H9 (cell line): ENCODE results near the gene ZNF555. TPM values are rescaled to one million over a fixed set of nuclear protein-coding genes. Genes with fewer than 3 reads are reported as not detected.

ENCODE experiments used
- DNase-seq: peaks from one replicate; pipeline ENCODE4 v3.0.0-alpha.2; 2017
- H2AFZ ChIP-seq: one replicate; pipeline ENCODE4 v1.6.1; 2013; ENCODE audit warnings: mild to moderate bottlenecking, low read length, control low read depth, moderate library complexity
- H2AK5ac ChIP-seq: 2 replicates; pipeline ENCODE4 v1.6.1; 2013; ENCODE audit warnings: low read length, control low read depth, mixed read lengths; ENCODE audit not compliant: insufficient read length
- H2BK120ac ChIP-seq: one replicate; pipeline ENCODE4 v1.6.1; 2013; ENCODE audit warnings: low read depth, mild to moderate bottlenecking, low read length, control low read depth, inconsistent platforms; ENCODE audit not compliant: poor library complexity, severe bottlenecking
- H2BK12ac ChIP-seq: 2 replicates; pipeline ENCODE4 v1.6.1; 2013; ENCODE audit warnings: low read length, control low read depth, mixed read lengths, low read depth; ENCODE audit not compliant: insufficient read length
- H2BK15ac ChIP-seq: 2 replicates; pipeline ENCODE4 v1.6.1; 2013; ENCODE audit warnings: low read depth, low read length, control low read depth
- H2BK20ac ChIP-seq: one replicate; pipeline ENCODE4 v1.6.1; 2013; ENCODE audit warnings: low read depth, mild to moderate bottlenecking, low read length, control low read depth, inconsistent platforms; ENCODE audit not compliant: poor library complexity, severe bottlenecking
- H2BK5ac ChIP-seq: 2 replicates; pipeline ENCODE4 v1.6.1; 2013; ENCODE audit warnings: low read length, control low read depth, mixed read lengths; ENCODE audit not compliant: insufficient read length
- H3K14ac ChIP-seq: 2 replicates; pipeline ENCODE4 v1.6.1; 2013; ENCODE audit warnings: low read length, control low read depth; ENCODE audit not compliant: insufficient read depth
- H3K18ac ChIP-seq: 2 replicates; pipeline ENCODE4 v1.6.1; 2013; ENCODE audit warnings: low read depth, mild to moderate bottlenecking, mixed read lengths, low read length, control low read depth; ENCODE audit not compliant: insufficient read length
- H3K23ac ChIP-seq: 2 replicates; pipeline ENCODE4 v1.6.1; 2013; ENCODE audit warnings: low read length, control low read depth, mixed read lengths, low read depth; ENCODE audit not compliant: insufficient read length
- H3K23me2 ChIP-seq: 2 replicates; pipeline ENCODE4 v1.6.1; 2013; ENCODE audit warnings: low read depth, mild to moderate bottlenecking, mixed read lengths, low read length, control low read depth; ENCODE audit not compliant: insufficient read length, poor library complexity, severe bottlenecking
- H3K27ac ChIP-seq: 2 replicates; pipeline ENCODE4 v1.5.1; 2013; ENCODE audit warnings: low read length, control low read depth, mixed read lengths, low read depth; ENCODE audit not compliant: insufficient read length
- H3K27me3 ChIP-seq: 2 replicates; pipeline ENCODE4 v1.6.1; 2013; ENCODE audit warnings: low read length, control low read depth, inconsistent platforms; ENCODE audit not compliant: insufficient read depth
- H3K4ac ChIP-seq: 2 replicates; pipeline ENCODE4 v1.6.1; 2013; ENCODE audit warnings: low read depth, mild to moderate bottlenecking, control low read depth, inconsistent platforms, low read length, moderate library complexity
- H3K4me1 ChIP-seq: 2 replicates; pipeline ENCODE4 v1.6.1; 2013; ENCODE audit warnings: low read length, control low read depth, inconsistent platforms; ENCODE audit not compliant: insufficient read depth
- H3K4me2 ChIP-seq: 2 replicates; pipeline ENCODE4 v1.6.1; 2013; ENCODE audit warnings: low read length, control low read depth, mixed read lengths; ENCODE audit not compliant: insufficient read length, insufficient read depth
- H3K56ac ChIP-seq: 2 replicates; pipeline ENCODE4 v1.6.1; 2013; ENCODE audit warnings: low read depth, mild to moderate bottlenecking, mixed read lengths, low read length, control low read depth; ENCODE audit not compliant: insufficient read length
- H3K79me1 ChIP-seq: 2 replicates; pipeline ENCODE4 v1.6.1; 2013; ENCODE audit warnings: low read depth, mild to moderate bottlenecking, moderate library complexity, low read length, control low read depth, inconsistent platforms; ENCODE audit not compliant: insufficient read depth, poor library complexity, severe bottlenecking
- H3K79me2 ChIP-seq: 2 replicates; pipeline ENCODE4 v1.6.1; 2013; ENCODE audit warnings: low read length, control low read depth, inconsistent platforms; ENCODE audit not compliant: insufficient read depth
- H3K9ac ChIP-seq: 2 replicates; pipeline ENCODE4 v1.6.1; 2013; ENCODE audit warnings: low read length, control low read depth, mixed read lengths; ENCODE audit not compliant: insufficient read length; ENCODE audit errors: extremely low read depth
- H3K9me3 ChIP-seq: one replicate; pipeline ENCODE4 v1.6.1; 2013; ENCODE audit warnings: low read depth, low read length, inconsistent platforms; ENCODE audit not compliant: control insufficient read depth
- H3T11ph ChIP-seq: one replicate; pipeline ENCODE4 v1.6.1; 2013; ENCODE audit warnings: mild to moderate bottlenecking, low read length, control low read depth, inconsistent platforms
- H4K20me1 ChIP-seq: one replicate; pipeline ENCODE4 v1.6.1; 2013; ENCODE audit not compliant: control insufficient read depth, insufficient read length, insufficient read depth
- H4K5ac ChIP-seq: 2 replicates; pipeline ENCODE4 v1.6.1; 2013; ENCODE audit warnings: low read depth, mild to moderate bottlenecking, mixed read lengths, low read length, control low read depth; ENCODE audit not compliant: insufficient read length
- H4K8ac ChIP-seq: replicated peaks from 2 replicates; pipeline ENCODE4 v1.6.1; 2013; ENCODE audit warnings: low read length, control low read depth, mixed read lengths, low read depth; ENCODE audit not compliant: insufficient read length
- H4K91ac ChIP-seq: 2 replicates; pipeline ENCODE4 v1.6.1; 2013; ENCODE audit warnings: low read depth, mild to moderate bottlenecking, moderate library complexity, mixed read lengths, low read length, control low read depth; ENCODE audit not compliant: insufficient read length
- H3K27ac Mint-ChIP-seq, 3 experiments: 2 replicates in 2 of 3; 3 replicates in 1 of 3; pipeline ENCODE4 v1.8.0; 2020 to 2021; ENCODE audit warnings: mixed read lengths in 3 of 3, mild to moderate bottlenecking in 1 of 3, moderate library complexity in 1 of 3
- H3K27me3 Mint-ChIP-seq: 2 replicates; pipeline ENCODE4 v1.8.0; 2021; ENCODE audit warnings: low read depth, mild to moderate bottlenecking, moderate library complexity, mixed read lengths
- H3K36me3 Mint-ChIP-seq, 3 experiments: 2 replicates in 2 of 3; 3 replicates in 1 of 3; pipeline ENCODE4 v1.8.0; 2020 to 2021; ENCODE audit warnings: low read depth in 3 of 3, mixed read lengths in 3 of 3; ENCODE audit not compliant: insufficient read depth in 1 of 3
- H3K4me1 Mint-ChIP-seq, 2 experiments: 2 replicates each; pipeline ENCODE4 v1.8.0; 2020; ENCODE audit warnings: mixed read lengths in 2 of 2
- H3K4me3 Mint-ChIP-seq, 2 experiments: 2 replicates in 1 of 2; 3 replicates in 1 of 2; pipeline ENCODE4 v1.8.0; 2020 to 2021; ENCODE audit warnings: mild to moderate bottlenecking in 2 of 2, mixed read lengths in 2 of 2, moderate library complexity in 1 of 2
- H3K9me3 Mint-ChIP-seq, 2 experiments: 2 replicates in 1 of 2; 3 replicates in 1 of 2; pipeline ENCODE4 v1.8.0; 2020; ENCODE audit warnings: mild to moderate bottlenecking in 2 of 2, mixed read lengths in 2 of 2, moderate library complexity in 1 of 2
- CTCF ChIP-seq: fragments of 200-600 bp; sonication (generic); conservative IDR thresholded peaks from 3 replicates; pipeline ENCODE4 v1.8.0; 2021; ENCODE audit warnings: antibody characterized with exemption, mild to moderate bottlenecking
- WGBS: extraction: QIAGEN DNeasy Blood & Tissue Kit; methylation state at CpG from one replicate; pipeline ENCODE4 v1.1.7; 2013; ENCODE audit warnings: missing lambda C conversion rate, low lambda C conversion rate, mixed read lengths; ENCODE audit not compliant: insufficient read length; ENCODE audit errors: extremely low coverage; 5-methylcytosine and 5-hydroxymethylcytosine counted together
- total RNA-seq: library from RNA; stranded (reverse); gene quantifications from 2 replicates; pipeline ENCODE4 v1.2.1, GENCODE V29; 2021

ZNF555 gene
- total RNA-seq, 1 experiment from 2014 or later: 7.8 TPM

GRCh38 chr19:2846180-2846894 lies 5.1 kb downstream of the ZNF555 start:
- WGBS: no CpG with 5 or more reads among the region's 13 CpGs
- H3T11ph ChIP-seq: no peak overlapping the region
- H4K5ac ChIP-seq: no peak overlapping the region
- no peak overlapping the region for H3K9ac ChIP-seq
- no peaks in the 10 kb centered on the region for H4K20me1 ChIP-seq
- no peaks in the 10 kb centered on the region for H3K4me1 ChIP-seq
- no peaks in the 10 kb centered on the region for H3K27me3 Mint-ChIP-seq
- H3K27ac ChIP-seq: no peak overlapping the region
- H3K4me3 Mint-ChIP-seq: no peak overlapping the region
- H2AFZ ChIP-seq: no peak overlapping the region
- H2BK5ac ChIP-seq: no peak overlapping the region
- no peak overlapping the region for H3K14ac ChIP-seq
- no peak for TF ChIP-seq CTCF
- H2BK20ac ChIP-seq: no peak overlapping the region
- peaks cover 42 to 57% of the 10 kb centered on the region in 2 experiments for H3K9me3 Mint-ChIP-seq
- H4K91ac ChIP-seq: no peak overlapping the region
- H2AK5ac ChIP-seq: no peak overlapping the region
- H3K36me3 Mint-ChIP-seq: peaks cover 48 to 58% (median 51%) of the 10 kb centered on the region in 3 experiments
- DNase-seq: no peak
- no peak overlapping the region for H3K27ac Mint-ChIP-seq
- H2BK12ac ChIP-seq: no peak overlapping the region
- H3K23me2 ChIP-seq: peaks cover 5% of the 10 kb centered on the region
- H3K18ac ChIP-seq: no peak overlapping the region
- no peaks in the 10 kb centered on the region for H3K79me1 ChIP-seq
- no peak overlapping the region for H3K56ac ChIP-seq
- H3K4me2 ChIP-seq: no peak overlapping the region
- H3K4ac ChIP-seq: no peak overlapping the region
- H2BK120ac ChIP-seq: no peak overlapping the region
- peaks cover 5 to 13% of the 10 kb centered on the region in 2 experiments for H3K4me1 Mint-ChIP-seq
- no peak overlapping the region for H4K8ac ChIP-seq
- 0 out of 2 replicates have a peak, but pooled peaks cover 2% of the 10 kb centered on the region for H3K79me2 ChIP-seq
- H3K23ac ChIP-seq: no peak overlapping the region
- peaks cover 12% of the 10 kb centered on the region for H3K9me3 ChIP-seq
- no peaks in the 10 kb centered on the region for H3K27me3 ChIP-seq
- no peak overlapping the region for H2BK15ac ChIP-seq
